Subcutaneous adipose tissue (tissue), 4 donors: ENCODE results near the gene EPHB2. TPM values are rescaled to one million over a fixed set of nuclear protein-coding genes. Genes with fewer than 3 reads are reported as not detected.

Source experiments
- total RNA-seq, 4 donors: library from RNA; depleted of rRNA; stranded (reverse); fragments of >200 nt; gene quantifications; one replicate each; pipeline ENCODE4 v1.1.0, GENCODE V29; 2016
- TF ChIP-seq, protein P1 (sequence below): fragments of 450-650 bp; IDR thresholded peaks from one replicate; pipeline ENCODE4 v1.5.1; 2016; ENCODE audit warnings: low read depth, mild to moderate bottlenecking, control low read depth, antibody characterized with exemption, moderate library complexity

EPHB2 gene
- total RNA-seq, 4 donors from 2014 or later = 1.6 to 9.2 (median 5.1) TPM

DNA sequence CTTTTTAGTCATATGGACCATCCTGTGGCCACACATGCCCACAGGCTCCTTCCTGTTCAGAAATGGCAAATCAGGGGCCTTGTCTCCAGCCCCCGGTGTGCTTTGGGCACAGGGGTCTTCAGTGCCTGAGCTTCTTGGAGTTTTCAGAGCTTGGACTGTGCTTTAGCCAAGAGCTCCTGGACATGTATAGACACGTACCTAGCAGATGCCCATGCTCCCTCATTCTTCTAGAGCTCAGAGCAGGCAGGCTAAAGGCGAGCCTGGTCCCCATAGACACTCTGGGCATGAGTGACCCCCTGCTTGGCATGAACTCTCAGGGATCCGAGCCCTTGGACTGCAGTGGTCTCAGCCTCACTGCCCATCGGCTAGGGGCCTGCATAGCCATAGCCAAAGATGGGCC is 106.8 kb downstream of the EPHB2 start:
- TF ChIP-seq, protein P1, sequence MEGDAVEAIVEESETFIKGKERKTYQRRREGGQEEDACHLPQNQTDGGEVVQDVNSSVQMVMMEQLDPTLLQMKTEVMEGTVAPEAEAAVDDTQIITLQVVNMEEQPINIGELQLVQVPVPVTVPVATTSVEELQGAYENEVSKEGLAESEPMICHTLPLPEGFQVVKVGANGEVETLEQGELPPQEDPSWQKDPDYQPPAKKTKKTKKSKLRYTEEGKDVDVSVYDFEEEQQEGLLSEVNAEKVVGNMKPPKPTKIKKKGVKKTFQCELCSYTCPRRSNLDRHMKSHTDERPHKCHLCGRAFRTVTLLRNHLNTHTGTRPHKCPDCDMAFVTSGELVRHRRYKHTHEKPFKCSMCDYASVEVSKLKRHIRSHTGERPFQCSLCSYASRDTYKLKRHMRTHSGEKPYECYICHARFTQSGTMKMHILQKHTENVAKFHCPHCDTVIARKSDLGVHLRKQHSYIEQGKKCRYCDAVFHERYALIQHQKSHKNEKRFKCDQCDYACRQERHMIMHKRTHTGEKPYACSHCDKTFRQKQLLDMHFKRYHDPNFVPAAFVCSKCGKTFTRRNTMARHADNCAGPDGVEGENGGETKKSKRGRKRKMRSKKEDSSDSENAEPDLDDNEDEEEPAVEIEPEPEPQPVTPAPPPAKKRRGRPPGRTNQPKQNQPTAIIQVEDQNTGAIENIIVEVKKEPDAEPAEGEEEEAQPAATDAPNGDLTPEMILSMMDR = no peak

DNA sequence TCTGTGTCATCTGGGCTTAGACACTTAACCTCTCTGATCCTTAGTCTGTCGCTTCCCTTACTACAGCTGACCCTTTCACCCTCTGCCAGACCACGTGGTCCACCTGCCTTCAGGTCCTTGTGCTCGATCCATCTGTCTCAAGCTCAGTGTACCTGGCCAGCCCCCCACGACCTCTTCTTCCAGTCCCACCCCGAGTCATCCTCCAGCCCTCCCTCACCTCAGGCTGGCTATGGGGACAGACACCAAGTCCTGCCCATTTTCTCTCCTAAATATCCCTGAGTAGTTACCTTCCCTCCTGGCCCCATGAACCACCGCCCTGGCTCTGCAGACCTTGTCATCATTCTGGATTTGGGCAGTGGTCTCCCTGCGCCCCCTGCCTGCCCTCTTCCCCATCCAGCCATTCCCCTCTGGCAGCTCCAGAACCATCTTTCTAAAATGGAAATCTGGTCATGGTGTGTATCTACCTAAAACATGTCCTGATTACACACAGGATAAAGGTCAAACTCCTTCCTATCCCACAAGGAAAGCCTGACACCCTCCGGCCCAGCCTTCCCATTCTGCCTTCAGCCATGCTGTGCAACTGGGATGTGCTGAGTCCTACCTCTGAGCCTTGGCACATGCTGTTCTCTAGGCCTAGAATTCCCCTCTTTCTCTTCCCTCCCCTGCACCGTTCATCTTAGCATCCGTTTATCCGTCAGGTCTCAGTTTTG is 107.6 kb downstream of the EPHB2 start:
- TF ChIP-seq, protein P1 = no peak

DNA sequence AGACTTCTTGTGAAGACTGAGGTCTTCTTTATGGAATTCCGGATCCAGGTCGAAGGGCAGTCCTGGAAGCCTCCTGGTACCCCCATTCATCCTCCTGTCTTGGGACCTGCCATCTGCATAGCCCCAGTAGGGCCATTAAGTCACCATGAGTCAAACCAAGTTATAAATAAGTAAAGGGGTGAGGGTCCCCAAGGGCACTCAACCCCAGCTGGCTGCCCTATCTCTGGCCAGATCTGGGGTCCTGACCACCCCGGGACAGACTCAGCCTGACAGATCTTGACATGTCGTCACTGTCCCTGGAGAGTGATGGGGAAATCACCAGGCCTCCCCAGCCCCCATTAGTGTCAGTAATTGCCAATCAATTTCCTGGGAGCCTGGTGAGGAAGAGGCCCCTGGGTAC is 108.7 kb downstream of the EPHB2 start:
- TF ChIP-seq, protein P1 = no peak

DNA sequence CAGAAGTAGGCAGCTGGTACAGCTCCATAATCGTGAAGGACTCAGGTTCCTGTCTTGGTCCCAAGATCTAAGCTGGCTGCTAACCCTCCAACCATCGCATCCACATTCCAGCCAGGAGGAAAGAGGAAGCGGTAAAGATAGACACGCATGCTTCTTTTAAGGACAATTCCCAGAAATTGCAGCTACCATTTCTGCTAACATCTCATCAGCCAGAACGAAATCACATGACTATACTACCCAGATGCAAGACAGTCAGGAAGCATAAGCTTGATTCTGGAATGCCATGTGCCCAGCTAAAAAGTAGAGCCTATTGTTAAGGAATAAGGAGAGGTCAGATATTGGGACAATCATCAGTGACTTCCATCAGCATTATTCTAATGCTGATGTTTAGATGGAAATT is 110.4 kb downstream of the EPHB2 start:
- TF ChIP-seq, protein P1 = no peak

DNA sequence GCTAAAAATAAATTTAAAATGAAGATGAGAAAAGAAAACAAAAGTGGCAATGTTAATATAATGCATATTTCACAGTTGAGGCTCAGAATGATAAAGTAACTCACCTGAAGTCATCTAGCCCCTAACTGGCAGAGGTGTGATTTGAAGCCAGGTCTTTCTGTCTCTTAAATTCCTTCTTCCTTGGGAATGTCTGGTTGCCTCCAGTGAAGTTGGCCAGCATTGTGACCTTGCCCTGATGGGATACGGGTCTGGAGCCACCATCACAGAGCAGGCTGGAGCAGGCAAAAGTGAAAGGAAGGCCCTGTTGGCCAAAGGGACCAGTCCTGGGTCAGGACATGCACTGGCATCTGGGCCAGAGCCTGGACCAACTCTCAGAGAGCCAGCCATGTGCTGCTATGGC is 111.7 kb downstream of the EPHB2 start:
- TF ChIP-seq, protein P1 = no peak

DNA sequence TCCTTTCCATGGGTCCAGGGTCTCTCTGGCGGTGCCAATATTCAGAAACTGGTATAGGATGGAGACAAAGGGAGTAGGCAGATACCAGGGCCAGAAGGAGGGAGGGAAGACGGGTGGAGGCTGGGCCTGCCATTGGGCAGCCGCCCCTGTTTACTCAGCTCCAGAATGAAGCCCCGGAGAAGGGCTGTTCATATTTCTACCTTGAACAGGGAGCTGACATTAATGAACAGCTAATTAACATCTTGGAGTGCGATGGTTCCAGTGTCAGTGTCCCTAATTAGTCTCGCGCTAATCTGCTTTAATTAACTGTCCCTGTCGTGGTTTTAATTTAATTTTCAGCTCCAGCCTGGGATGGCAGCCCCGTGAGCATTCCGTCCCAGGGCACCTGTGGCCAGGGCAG is 113.8 kb downstream of the EPHB2 start:
- TF ChIP-seq, protein P1 = no peak

DNA sequence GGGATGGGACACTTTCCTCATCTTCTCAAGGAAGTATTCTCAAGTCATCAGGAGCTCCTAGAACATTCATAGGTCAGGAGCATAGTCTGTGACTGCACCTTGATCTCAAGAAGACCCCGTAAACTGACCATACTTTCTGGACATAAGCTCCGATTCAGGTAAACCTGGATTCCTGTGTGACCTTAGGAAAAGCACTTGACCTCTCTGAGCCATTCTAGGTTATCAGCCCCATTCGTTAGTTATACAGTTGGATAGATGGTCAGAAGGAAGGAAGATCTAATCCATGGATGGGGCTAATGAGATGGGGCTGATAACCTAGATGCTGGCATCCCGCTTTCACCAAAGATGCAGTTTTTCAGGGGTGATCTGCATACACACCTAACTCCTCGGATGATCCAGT is 114.3 kb downstream of the EPHB2 start:
- TF ChIP-seq, protein P1 = no peak
